Ovary (tissue), 9 donors: ENCODE measurements around the gene TPSG1. TPM values are rescaled to one million over a fixed set of nuclear protein-coding genes. Genes with fewer than 3 reads are reported as not detected.

ENCODE experiments used
- DNase-seq, 5 donors: peaks; one replicate each; pipeline ENCODE4 v3.0.0-alpha.2; 2019 to 2020
- H3K27ac ChIP-seq, 2 donors: fragments of 200-600 bp; one replicate each; pipeline versions ENCODE4 v1.5.1 to v1.8.0; 2019 to 2022
- H3K27me3 ChIP-seq: fragments of 200-600 bp; one replicate; pipeline ENCODE4 v1.8.0; 2022
- H3K36me3 ChIP-seq: fragments of 200-600 bp; sonication (generic); one replicate; pipeline ENCODE4 v1.5.1; 2019
- H3K4me1 ChIP-seq: one replicate; pipeline ENCODE4 v1.8.1; 2013; ENCODE audit warnings: mild to moderate bottlenecking, moderate library complexity; ENCODE audit not compliant: insufficient read depth
- H3K4me3 ChIP-seq: fragments of 200-600 bp; sonication (generic); one replicate; pipeline ENCODE4 v1.5.1; 2017
- H3K9me3 ChIP-seq, 2 donors: fragments of 200-600 bp in 1 of 2; sonication (generic) in 1 of 2; one replicate each; pipeline versions ENCODE4 v1.5.1 to v1.8.1; 2013 to 2019; ENCODE audit warnings: mild to moderate bottlenecking in 1 of 2, moderate library complexity in 1 of 2
- EP300 ChIP-seq: sonication (generic); formaldehyde crosslinking; IDR thresholded peaks from one replicate; pipeline ENCODE4 v1.6.1; 2017; ENCODE audit warnings: antibody characterized with exemption
- POLR2A ChIP-seq: fragments of 450-650 bp; IDR thresholded peaks from one replicate; pipeline ENCODE4 v1.6.1; 2017; ENCODE audit warnings: antibody characterized with exemption, mild to moderate bottlenecking, moderate library complexity
- WGBS, 3 donors: extraction: QIAGEN DNeasy Blood & Tissue Kit in 1 of 3; methylation state at CpG; one replicate each; pipeline versions ENCODE4 v1.1.5 to v1.1.7; 2013 to 2017; 5-methylcytosine and 5-hydroxymethylcytosine counted together
- intact Hi-C, 4 donors: fragments of 100-400 bp; cut with DNase I; formaldehyde crosslinking; loops; one replicate each; pipeline versions ENCODE4 v1.11.0 to v1.15.1; 2022 to 2023
- polyA plus RNA-seq, 2 donors: library from polyadenylated mRNA; stranded (reverse); fragments of 200-250 nt in 1 of 2; fragments of 350-450 nt in 1 of 2; fragmentation: Illumina TruSeq in 1 of 2; extraction: RNeasy Lipid Tissue Mini Kit (QIAGEN cat#74804) in 1 of 2; gene quantifications; one replicate each; pipeline ENCODE4 v1.2.3, GENCODE V29; 2013 to 2014
- total RNA-seq, 7 donors: library from RNA; depleted of rRNA in 2 of 7; stranded (reverse); fragments of >200 nt in 2 of 7; fragmentation: NEBNext Ultra II Directional in 3 of 7; extraction: Animal tissue kit (Norgen Biotek cat#: 25700) in 3 of 7; gene quantifications; one replicate each; pipeline versions ENCODE4 v1.1.0 to v1.2.4, GENCODE V29; 2016 to 2023
- TF ChIP-seq, protein P1 (sequence below), 3 donors: fragments of 450-650 bp in 2 of 3; fragments of 200-600 bp in 1 of 3; IDR thresholded peaks; one replicate each; pipeline versions ENCODE4 v1.5.1 to v1.8.0; 2016 to 2022; ENCODE audit warnings: antibody characterized with exemption in 3 of 3, mild to moderate bottlenecking in 1 of 3
- donor health status: DM: no; HTN: no; CAD: no; lungs with moderate emphysema.
- donor health status: DM: no; HTN: no; CAD: no.
- donor health status: Bipolar disorder and iron deficiency.
- donor health status: DM: yes; HTN: yes; CAD: no.
- donor health status: DM: no; HTN: no; CAD: no.
- donor health status: DM: yes; HTN: yes; CAD: no.

Gene TPSG1
- total and polyA plus RNA-seq, 9 donors, result 0.08 to 1.3 (median 0.22) TPM; not detected in 6

GRCh38 chr16:1221628-1222552 is 3.2 kb downstream of the TPSG1 start:
- no peaks in the 10 kb centered on the region for H3K36me3 ChIP-seq
- TF ChIP-seq EP300 (no peak), POLR2A (no peak)
- TF ChIP-seq, protein P1, sequence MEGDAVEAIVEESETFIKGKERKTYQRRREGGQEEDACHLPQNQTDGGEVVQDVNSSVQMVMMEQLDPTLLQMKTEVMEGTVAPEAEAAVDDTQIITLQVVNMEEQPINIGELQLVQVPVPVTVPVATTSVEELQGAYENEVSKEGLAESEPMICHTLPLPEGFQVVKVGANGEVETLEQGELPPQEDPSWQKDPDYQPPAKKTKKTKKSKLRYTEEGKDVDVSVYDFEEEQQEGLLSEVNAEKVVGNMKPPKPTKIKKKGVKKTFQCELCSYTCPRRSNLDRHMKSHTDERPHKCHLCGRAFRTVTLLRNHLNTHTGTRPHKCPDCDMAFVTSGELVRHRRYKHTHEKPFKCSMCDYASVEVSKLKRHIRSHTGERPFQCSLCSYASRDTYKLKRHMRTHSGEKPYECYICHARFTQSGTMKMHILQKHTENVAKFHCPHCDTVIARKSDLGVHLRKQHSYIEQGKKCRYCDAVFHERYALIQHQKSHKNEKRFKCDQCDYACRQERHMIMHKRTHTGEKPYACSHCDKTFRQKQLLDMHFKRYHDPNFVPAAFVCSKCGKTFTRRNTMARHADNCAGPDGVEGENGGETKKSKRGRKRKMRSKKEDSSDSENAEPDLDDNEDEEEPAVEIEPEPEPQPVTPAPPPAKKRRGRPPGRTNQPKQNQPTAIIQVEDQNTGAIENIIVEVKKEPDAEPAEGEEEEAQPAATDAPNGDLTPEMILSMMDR (IDR thresholded peaks at IDR 0.05), result no peak
- 78 to 79% (median 78%) methylated on average over 32 to 40 of the region's 40 CpGs for WGBS, 3 donors
- H3K4me3 ChIP-seq, result no peak overlapping the region
- intact Hi-C loops, result no loop called here
- no peaks in the 10 kb centered on the region for H3K9me3 ChIP-seq
- no peaks in the 10 kb centered on the region for H3K4me1 ChIP-seq
- no peak overlapping the region for H3K27ac ChIP-seq
- no peak for DNase-seq
- H3K27me3 ChIP-seq, result no peaks in the 10 kb centered on the region

DNA sequence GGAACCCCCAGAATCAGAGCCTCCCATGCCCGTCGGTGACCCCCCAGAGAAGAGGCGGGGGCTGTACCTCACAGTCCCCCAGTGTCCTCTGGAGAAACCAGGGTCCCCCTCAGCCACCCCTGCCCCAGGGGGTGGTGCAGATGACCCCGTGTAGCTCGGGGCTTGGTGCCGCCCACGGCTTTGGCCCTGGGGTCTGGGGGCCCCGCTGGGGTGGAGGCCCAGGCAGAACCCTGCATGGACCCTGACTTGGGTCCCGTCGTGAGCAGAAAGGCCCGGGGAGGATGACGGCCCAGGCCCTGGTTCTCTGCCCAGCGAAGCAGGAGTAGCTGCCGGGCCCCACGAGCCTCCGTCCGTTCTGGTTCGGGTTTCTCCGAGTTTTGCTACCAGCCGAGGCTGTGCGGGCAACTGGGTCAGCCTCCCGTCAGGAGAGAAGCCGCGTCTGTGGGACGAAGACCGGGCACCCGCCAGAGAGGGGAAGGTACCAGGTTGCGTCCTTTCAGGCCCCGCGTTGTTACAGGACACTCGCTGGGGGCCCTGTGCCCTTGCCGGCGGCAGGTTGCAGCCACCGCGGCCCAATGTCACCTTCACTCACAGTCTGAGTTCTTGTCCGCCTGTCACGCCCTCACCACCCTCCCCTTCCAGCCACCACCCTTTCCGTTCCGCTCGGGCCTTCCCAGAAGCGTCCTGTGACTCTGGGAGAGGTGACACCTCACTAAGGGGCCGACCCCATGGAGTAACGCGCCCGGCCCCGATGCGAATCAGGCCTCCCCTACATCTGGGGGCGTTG is 4.0 kb downstream of the TPSG1 start:
- TF ChIP-seq POLR2A, result no peak
- TF ChIP-seq, protein P1 (IDR thresholded peaks at IDR 0.05), result no peak
- TF ChIP-seq EP300, result no peak
- no peaks in the 10 kb centered on the region for H3K27me3 ChIP-seq

GRCh38 chr16:1220098-1220728 is 4.9 kb downstream of the TPSG1 start:
- no peaks in the 10 kb centered on the region for H3K36me3 ChIP-seq

More for the DNA sequence above, 4.0 kb downstream of the TPSG1 start:
- Histone ChIP-seq H3K36me3 (no peaks in the 10 kb centered on the region), H3K9me3 (no peaks in the 10 kb centered on the region), H3K27ac (no peak overlapping the region), H3K4me1 (no peaks in the 10 kb centered on the region), H3K4me3 (no peak overlapping the region)
- intact Hi-C loops, result no loop called here
- DNase-seq, result no peak
- WGBS, 3 donors, result 81 to 87% (median 83%) methylated on average over 46 to 48 of the region's 48 CpGs

More at GRCh38 chr16:1220098-1220728, 4.9 kb downstream of the TPSG1 start:
- no peak overlapping the region for H3K27ac ChIP-seq
- DNase-seq, result no peak
- no peaks in the 10 kb centered on the region for H3K9me3 ChIP-seq
- H3K4me3 ChIP-seq, result no peak overlapping the region
- intact Hi-C loops, result no loop called here
- 91 to 92% (median 92%) methylated on average over 48 to 55 of the region's 55 CpGs for WGBS, 3 donors
- no peaks in the 10 kb centered on the region for H3K4me1 ChIP-seq
- TF ChIP-seq POLR2A, result no peak
- no peak for TF ChIP-seq EP300
- TF ChIP-seq, protein P1 (IDR thresholded peaks at IDR 0.05), result no peak
- H3K27me3 ChIP-seq, result no peaks in the 10 kb centered on the region
